KMS-11 (cell line): ENCODE measurements around the gene PCNX2.
"Not testable (repeated sequence)": the region's sequence is repeated elsewhere in the genome, so short reads cannot be mapped to it uniquely, and the experiment has no call there.

Experiments
- H2AFZ ChIP-seq: fragments of 200-600 bp; sonication (generic); 2 replicates; pipeline ENCODE4 v1.6.1; 2016; ENCODE audit warnings: antibody characterized with exemption, mixed run types, low read depth
- H3K27ac ChIP-seq: fragments of 200-600 bp; sonication (generic); 2 replicates; pipeline ENCODE4 v1.6.1; 2016; ENCODE audit warnings: mild to moderate bottlenecking, mixed run types
- H3K27me3 ChIP-seq: fragments of 200-600 bp; sonication (generic); 2 replicates; pipeline ENCODE4 v1.6.1; 2017; ENCODE audit warnings: mild to moderate bottlenecking, low read depth, mixed run types, moderate library complexity; ENCODE audit not compliant: insufficient read depth
- H3K36me3 ChIP-seq: fragments of 200-600 bp; sonication (generic); 2 replicates; pipeline ENCODE4 v1.6.1; 2017; ENCODE audit warnings: mild to moderate bottlenecking, mixed run types; ENCODE audit not compliant: insufficient read depth
- H3K4me1 ChIP-seq: fragments of 200-600 bp; sonication (generic); 2 replicates; pipeline ENCODE4 v1.6.1; 2016; ENCODE audit warnings: mild to moderate bottlenecking, low read depth, mixed run types; ENCODE audit not compliant: poor library complexity, severe bottlenecking
- H3K4me2 ChIP-seq: fragments of 200-600 bp; sonication (generic); 2 replicates; pipeline ENCODE4 v1.7.0; 2016; ENCODE audit warnings: mild to moderate bottlenecking, mixed run types
- H3K4me3 ChIP-seq: fragments of 200-600 bp; sonication (generic); IDR thresholded peaks from 2 replicates; pipeline ENCODE4 v1.6.1; 2017; ENCODE audit warnings: low read depth, low read length, mixed read lengths; ENCODE audit not compliant: insufficient read depth
- H3K79me2 ChIP-seq: fragments of 200-600 bp; sonication (generic); 2 replicates; pipeline ENCODE4 v1.6.1; 2016; ENCODE audit warnings: low read depth, mixed run types; ENCODE audit not compliant: insufficient read depth
- H3K9ac ChIP-seq: fragments of 200-600 bp; sonication (generic); 2 replicates; pipeline ENCODE4 v1.6.1; 2016; ENCODE audit warnings: mild to moderate bottlenecking, mixed run types
- H4K20me1 ChIP-seq: fragments of 200-600 bp; sonication (generic); 2 replicates; pipeline ENCODE4 v1.6.1; 2016; ENCODE audit warnings: mild to moderate bottlenecking, mixed run types; ENCODE audit not compliant: insufficient read depth
- CTCF ChIP-seq: fragments of 200-600 bp; sonication (generic); conservative IDR thresholded peaks from 2 replicates; pipeline ENCODE4 v1.6.1; 2017; ENCODE audit warnings: low read depth, mild to moderate bottlenecking, antibody characterized with exemption, low read length, moderate library complexity, mixed read lengths

Gene PCNX2

DNA sequence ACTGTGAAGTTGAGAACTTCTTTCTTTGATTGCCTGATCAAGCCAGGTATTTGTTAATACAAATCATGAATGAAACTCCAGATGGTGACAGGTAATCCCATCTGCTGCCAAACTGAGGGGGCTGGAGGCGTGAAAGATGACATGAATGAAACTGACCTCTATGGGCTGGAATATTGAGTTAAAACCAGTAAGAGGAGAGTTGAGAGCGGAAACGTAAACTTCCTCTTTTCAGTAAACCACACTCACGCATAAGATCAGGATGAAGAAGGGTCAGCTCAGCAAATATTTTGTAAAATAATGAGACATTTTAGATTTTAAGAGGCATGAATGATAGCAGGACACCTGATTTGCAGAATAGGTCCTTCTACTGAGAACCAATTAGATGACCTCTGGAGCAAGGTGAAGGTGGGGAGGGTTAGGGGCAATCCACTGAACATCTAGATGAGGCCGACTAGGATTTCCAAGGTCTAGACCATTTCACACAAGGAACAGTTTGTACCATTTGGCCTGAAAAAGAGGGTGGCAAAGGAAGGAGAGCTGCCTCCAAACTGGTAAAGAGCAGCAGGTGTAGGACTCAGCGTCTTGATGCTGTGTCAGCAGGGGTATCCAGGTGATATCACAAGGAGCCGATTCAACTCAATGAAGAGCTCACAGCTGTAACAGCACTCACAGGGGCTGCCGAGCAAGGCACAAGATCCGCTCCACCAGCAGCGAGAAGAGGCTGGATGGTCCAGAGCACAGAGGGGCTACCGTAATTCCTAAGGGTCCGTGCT is 212.6 kb downstream of the PCNX2 start:
- Histone ChIP-seq H3K4me3 (no peak overlapping the region), H3K4me2 (no peak overlapping the region), H2AFZ (no peak overlapping the region), H3K36me3 (no peaks in the 10 kb centered on the region), H3K27me3 (no peaks in the 10 kb centered on the region), H3K79me2 (no peaks in the 10 kb centered on the region), H4K20me1 (no peaks in the 10 kb centered on the region), H3K9ac (no peak overlapping the region), H3K27ac (no peak overlapping the region), H3K4me1 (no peaks in the 10 kb centered on the region)
- TF ChIP-seq CTCF = no peak

DNA sequence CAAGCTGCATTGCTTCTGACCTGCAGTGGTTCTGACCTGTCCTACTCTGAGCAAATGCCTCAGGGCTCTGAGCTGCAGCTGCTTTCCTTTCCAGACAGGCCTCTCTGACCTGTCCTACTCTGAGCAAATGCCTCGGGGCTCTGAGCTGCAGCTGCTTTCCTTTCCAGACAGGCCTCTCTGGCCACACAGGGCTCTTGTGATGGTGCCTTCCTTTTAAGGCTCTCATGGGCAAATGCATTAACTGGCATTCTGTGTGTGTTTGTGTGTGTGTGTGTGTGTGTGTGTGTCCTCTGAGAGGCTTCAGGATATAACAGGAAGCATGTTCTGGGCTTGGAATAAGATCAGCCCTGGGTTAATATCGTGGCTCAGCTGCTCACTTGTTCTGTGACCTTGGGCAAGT is 213.8 kb downstream of the PCNX2 start:
- no peak overlapping the region for H3K4me3 ChIP-seq

DNA sequence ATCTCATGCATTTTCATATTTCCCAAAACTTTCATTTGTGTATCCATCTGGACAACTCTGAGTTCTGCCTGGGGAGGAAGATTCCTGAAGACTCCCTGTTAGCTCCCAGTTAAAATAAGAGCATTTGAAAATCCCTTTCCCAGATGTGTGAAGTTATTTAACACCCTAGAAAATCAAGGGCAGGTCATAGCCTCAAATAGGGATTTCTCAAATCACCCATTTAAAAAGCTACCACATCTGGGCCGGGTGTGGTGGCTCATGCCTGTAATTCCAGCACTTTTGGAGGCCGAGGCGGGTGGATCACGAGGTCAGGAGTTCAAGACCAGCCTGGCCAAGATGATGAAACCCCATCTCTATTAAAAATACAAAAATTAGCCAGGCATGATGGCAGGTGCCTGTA is 214.7 kb downstream of the PCNX2 start:
- not testable (repeated sequence) for H3K79me2 ChIP-seq, H3K36me3 ChIP-seq, H3K27me3 ChIP-seq, H2AFZ ChIP-seq, H3K27ac ChIP-seq, H3K9ac ChIP-seq, H3K4me2 ChIP-seq, H4K20me1 ChIP-seq, H3K4me1 ChIP-seq, H3K4me3 ChIP-seq

More for the DNA sequence above, 213.8 kb downstream of the PCNX2 start:
- Histone ChIP-seq H3K9ac (no peak overlapping the region), H3K79me2 (no peaks in the 10 kb centered on the region), H3K27me3 (no peaks in the 10 kb centered on the region), H3K4me2 (no peak overlapping the region), H4K20me1 (no peaks in the 10 kb centered on the region), H2AFZ (no peak overlapping the region), H3K27ac (no peak overlapping the region), H3K36me3 (no peaks in the 10 kb centered on the region), H3K4me1 (no peaks in the 10 kb centered on the region)
- no peak for TF ChIP-seq CTCF

DNA sequence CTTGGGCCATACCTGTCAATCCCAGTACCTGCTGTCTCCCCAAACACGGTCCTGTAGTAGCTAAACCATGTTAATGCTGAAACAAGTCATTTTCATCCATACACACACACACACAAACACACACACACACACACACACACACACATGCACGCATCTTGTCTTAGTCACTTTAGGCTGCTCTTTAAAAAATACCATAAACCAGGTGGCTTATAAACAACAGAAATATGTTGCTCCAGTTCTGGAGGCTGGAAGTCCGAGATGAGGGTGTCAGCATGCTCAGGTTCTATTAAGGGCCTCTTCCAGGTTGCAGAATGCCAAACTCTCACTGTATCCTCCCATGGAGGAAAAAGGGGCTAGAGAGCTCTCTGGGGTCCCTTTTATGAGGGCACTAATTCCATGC is 215.2 kb downstream of the PCNX2 start:
- H3K27ac ChIP-seq = no peak overlapping the region
- H3K4me1 ChIP-seq = no peaks in the 10 kb centered on the region
- no peak for TF ChIP-seq CTCF
- H3K27me3 ChIP-seq = no peaks in the 10 kb centered on the region
- H4K20me1 ChIP-seq = no peaks in the 10 kb centered on the region
- H3K4me2 ChIP-seq = no peak overlapping the region
- H3K36me3 ChIP-seq = no peaks in the 10 kb centered on the region
- no peak overlapping the region for H3K4me3 ChIP-seq
- H3K79me2 ChIP-seq = no peaks in the 10 kb centered on the region
- no peak overlapping the region for H3K9ac ChIP-seq
- H2AFZ ChIP-seq = no peak overlapping the region

DNA sequence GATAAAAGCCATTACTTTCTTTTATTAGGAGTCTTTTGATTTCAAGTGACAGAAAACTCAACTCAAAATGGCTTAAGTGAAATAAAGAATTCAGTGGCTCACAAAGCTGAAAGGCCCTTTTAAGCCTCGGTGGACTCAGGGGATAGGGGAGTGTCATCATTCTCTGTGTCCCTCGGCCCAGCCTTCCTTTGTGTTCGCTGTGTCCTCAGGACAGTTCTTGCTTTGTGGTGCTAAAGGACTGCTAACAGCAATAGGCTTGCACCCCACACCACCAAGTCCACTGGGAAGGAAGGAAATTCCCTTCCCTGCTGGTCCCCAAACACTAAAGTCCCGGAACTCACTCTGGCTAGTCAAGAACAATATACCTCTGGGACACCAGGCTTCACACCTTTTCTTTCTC is 216.0 kb downstream of the PCNX2 start:
- no peak for TF ChIP-seq CTCF
- no peaks in the 10 kb centered on the region for H3K79me2 ChIP-seq
- no peaks in the 10 kb centered on the region for H3K4me1 ChIP-seq
- H3K27ac ChIP-seq = no peak overlapping the region
- no peak overlapping the region for H3K4me2 ChIP-seq
- no peak overlapping the region for H3K9ac ChIP-seq
- H3K36me3 ChIP-seq = no peaks in the 10 kb centered on the region
- no peaks in the 10 kb centered on the region for H3K27me3 ChIP-seq
- H3K4me3 ChIP-seq = no peak overlapping the region
- H2AFZ ChIP-seq = no peak overlapping the region
- no peaks in the 10 kb centered on the region for H4K20me1 ChIP-seq
